ENCODE measurements around the gene POU2F3. TPM values are rescaled to one million over a fixed set of nuclear protein-coding genes. Genes with fewer than 3 reads are reported as not detected.

Gene POU2F3
- total RNA-seq, 1 donor from 2014 or later = not detected

- DNase-seq (ENCODE audit: low read depth, low spot score) = no peak
Observed at GRCh38 chr11:120281143-120281795, 41.3 kb downstream of the POU2F3 start.

- no peak for DNase-seq (ENCODE audit: low read depth, low spot score)
Observed at GRCh38 chr11:120283124-120283523, 43.2 kb downstream of the POU2F3 start.

GRCh38 chr11:120284272-120284671 lies 44.3 kb downstream of the POU2F3 start:
- DNase-seq (ENCODE audit: low read depth, low spot score) = no peak

- DNase-seq (ENCODE audit: low read depth, low spot score) = no peak
Observed at GRCh38 chr11:120285256-120285655, 45.3 kb downstream of the POU2F3 start.

- DNase-seq (ENCODE audit: low read depth, low spot score) = no peak
Observed at GRCh38 chr11:120288021-120288420, 48.1 kb downstream of the POU2F3 start.

- no peak for DNase-seq (ENCODE audit: low read depth, low spot score)
Observed at GRCh38 chr11:120289426-120289825, 49.5 kb downstream of the POU2F3 start.

GRCh38 chr11:120290956-120291355 lies 51.0 kb downstream of the POU2F3 start:
- no peak for DNase-seq (ENCODE audit: low read depth, low spot score)

GRCh38 chr11:120293038-120293800 lies 53.3 kb downstream of the POU2F3 start:
- DNase-seq (ENCODE audit: low read depth, low spot score) = no peak

GRCh38 chr11:120294096-120294495 lies 54.2 kb downstream of the POU2F3 start:
- DNase-seq (ENCODE audit: low read depth, low spot score) = no peak

- DNase-seq (ENCODE audit: low read depth, low spot score) = no peak
Observed at GRCh38 chr11:120295099-120295498, 55.2 kb downstream of the POU2F3 start.

GRCh38 chr11:120296554-120296953 lies 56.6 kb downstream of the POU2F3 start:
- DNase-seq (ENCODE audit: low read depth, low spot score) = no peak

- DNase-seq (ENCODE audit: low read depth, low spot score) = no peak
Observed at GRCh38 chr11:120298461-120298860, 58.5 kb downstream of the POU2F3 start.

- DNase-seq (ENCODE audit: low read depth, low spot score) = no peak
Observed at GRCh38 chr11:120302001-120302805, 62.3 kb downstream of the POU2F3 start.

GRCh38 chr11:120303004-120303637 lies 63.2 kb downstream of the POU2F3 start:
- peak; percentile 54 for DNase-seq (ENCODE audit: low read depth, low spot score)

GRCh38 chr11:120304526-120304925 lies 64.6 kb downstream of the POU2F3 start:
- no peak for DNase-seq (ENCODE audit: low read depth, low spot score)

GRCh38 chr11:120305286-120305685 lies 65.3 kb downstream of the POU2F3 start:
- no peak for DNase-seq (ENCODE audit: low read depth, low spot score)

GRCh38 chr11:120306519-120307242 lies 66.7 kb downstream of the POU2F3 start:
- no peak for DNase-seq (ENCODE audit: low read depth, low spot score)

- no peak for DNase-seq (ENCODE audit: low read depth, low spot score)
Observed at GRCh38 chr11:120307476-120307875, 67.5 kb downstream of the POU2F3 start.

- DNase-seq (ENCODE audit: low read depth, low spot score) = no peak
Observed at GRCh38 chr11:120308081-120308480, 68.1 kb downstream of the POU2F3 start.

GRCh38 chr11:120310870-120311269 lies 70.9 kb downstream of the POU2F3 start:
- no peak for DNase-seq (ENCODE audit: low read depth, low spot score)

- no peak for DNase-seq (ENCODE audit: low read depth, low spot score)
Observed at GRCh38 chr11:120314861-120315260, 74.9 kb downstream of the POU2F3 start.
